Activated CD8-positive, alpha-beta memory T cell treated with anti-CD3 and anti-CD28 coated beads for 36 hours (primary cell): ENCODE measurements around the gene MITD1. TPM values are rescaled to one million over a fixed set of nuclear protein-coding genes. Genes with fewer than 3 reads are reported as not detected.

Source experiments
- total RNA-seq, 2 experiments: library from RNA; stranded (reverse); gene quantifications; one replicate each; pipeline ENCODE4 v1.2.3, GENCODE V29; 2021

MITD1 gene
- total RNA-seq, 2 experiments from 2014 or later: 51.2 to 52.7 TPM

Other genes starting within 250 kb of the MITD1 start
- under 1 TPM; 0.04 to 0.15 TPM for gene CRACDL, start 244.8 kb downstream of the MITD1 start, total RNA-seq
- under 1 TPM; 0.80 to 0.82 TPM for gene C2orf15, start 39.4 kb downstream of the MITD1 start, total RNA-seq
- gene TSGA10, start 26.1 kb downstream of the MITD1 start, total RNA-seq: 1 to 10 TPM; 4.7 to 7.1 TPM
- 1 to 10 TPM; 4.3 TPM for gene LIPT1, start 26.1 kb downstream of the MITD1 start, total RNA-seq
- gene MRPL30, start 126 bp upstream of the MITD1 start, total RNA-seq: 10 to 100 TPM; 30.5 to 31.6 TPM
- not detected for gene LYG2, start 74.6 kb upstream of the MITD1 start, total RNA-seq
- under 1 TPM; 0.78 to 0.86 TPM for gene LYG1, start 120.1 kb upstream of the MITD1 start, total RNA-seq
- 10 to 100 TPM; 32.0 to 32.4 TPM for gene TXNDC9, start 155.3 kb upstream of the MITD1 start, total RNA-seq
- 10 to 100 TPM; 94.3 to 96.3 TPM for gene EIF5B, start 156.3 kb upstream of the MITD1 start, total RNA-seq